ENCODE measurements around the gene HBB. TPM values are rescaled to one million over a fixed set of nuclear protein-coding genes. Genes with fewer than 3 reads are reported as not detected.

Gene HBB
- polyA plus RNA-seq, 1 donor from 2014 or later = not detected

DNA sequence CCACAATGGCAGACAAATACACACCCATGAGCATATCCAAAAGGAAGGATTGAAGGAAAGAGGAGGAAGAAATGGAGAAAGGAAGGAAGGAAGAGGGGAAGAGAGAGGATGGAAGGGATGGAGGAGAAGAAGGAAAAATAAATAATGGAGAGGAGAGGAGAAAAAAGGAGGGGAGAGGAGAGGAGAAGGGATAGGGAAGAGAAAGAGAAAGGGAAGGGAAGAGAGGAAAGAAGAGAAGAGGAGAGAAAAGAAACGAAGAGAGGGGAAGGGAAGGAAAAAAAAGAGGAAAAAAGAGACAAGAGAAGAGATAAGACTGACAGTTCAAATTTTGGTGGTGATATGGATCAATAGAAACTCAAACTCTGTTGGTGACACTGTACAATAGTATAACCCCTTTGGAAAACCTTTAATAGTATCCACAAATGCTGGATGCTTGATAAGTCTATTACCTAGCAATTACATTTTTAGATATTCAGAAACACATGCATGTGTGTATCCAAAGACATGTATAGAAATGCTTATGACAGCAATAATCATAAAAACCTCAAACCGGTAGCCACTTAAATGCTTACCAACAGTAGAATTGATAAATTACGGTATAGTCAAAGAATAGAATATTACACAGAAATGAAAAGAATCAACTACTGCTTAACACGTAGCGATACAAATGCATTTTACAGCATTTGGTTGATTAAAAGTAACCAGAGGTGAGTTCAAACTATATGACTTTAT lies 8.7 kb upstream of the HBB start:
- no peaks in the 10 kb centered on the region for H3K79me2 ChIP-seq (replicated peaks; ENCODE audit: insufficient read depth, low read length)
- H2AFZ ChIP-seq (ENCODE audit: low read depth, low read length) = no peak overlapping the region
- H3K36me3 ChIP-seq (ENCODE audit: insufficient read depth, low read length) = no peaks in the 10 kb centered on the region
- no peak overlapping the region for H3K4me2 ChIP-seq (ENCODE audit: low read length)
- no peaks in the 10 kb centered on the region for H3K9me3 ChIP-seq (ENCODE audit: low read length)
- TF ChIP-seq EZH2 (IDR thresholded peaks at IDR 0.05; ENCODE audit: borderline replicate concordance, insufficient read depth, low read length, poor library complexity, severe bottlenecking) (no peak), MXI1 (conservative IDR thresholded peaks at IDR 0.05; ENCODE audit: poor library complexity, severe bottlenecking) (no peak), TAF1 (IDR thresholded peaks at IDR 0.05; ENCODE audit: low read depth) (no peak), POLR2AphosphoS5 (IDR thresholded peaks at IDR 0.05) (no peak), RAD21 (conservative IDR thresholded peaks at IDR 0.05) (no peak), SMC3 (conservative IDR thresholded peaks at IDR 0.05; ENCODE audit: poor library complexity) (no peak), EP300 (conservative IDR thresholded peaks at IDR 0.05; ENCODE audit: poor library complexity, severe bottlenecking) (no peak)
- TF ChIP-seq, protein P1, sequence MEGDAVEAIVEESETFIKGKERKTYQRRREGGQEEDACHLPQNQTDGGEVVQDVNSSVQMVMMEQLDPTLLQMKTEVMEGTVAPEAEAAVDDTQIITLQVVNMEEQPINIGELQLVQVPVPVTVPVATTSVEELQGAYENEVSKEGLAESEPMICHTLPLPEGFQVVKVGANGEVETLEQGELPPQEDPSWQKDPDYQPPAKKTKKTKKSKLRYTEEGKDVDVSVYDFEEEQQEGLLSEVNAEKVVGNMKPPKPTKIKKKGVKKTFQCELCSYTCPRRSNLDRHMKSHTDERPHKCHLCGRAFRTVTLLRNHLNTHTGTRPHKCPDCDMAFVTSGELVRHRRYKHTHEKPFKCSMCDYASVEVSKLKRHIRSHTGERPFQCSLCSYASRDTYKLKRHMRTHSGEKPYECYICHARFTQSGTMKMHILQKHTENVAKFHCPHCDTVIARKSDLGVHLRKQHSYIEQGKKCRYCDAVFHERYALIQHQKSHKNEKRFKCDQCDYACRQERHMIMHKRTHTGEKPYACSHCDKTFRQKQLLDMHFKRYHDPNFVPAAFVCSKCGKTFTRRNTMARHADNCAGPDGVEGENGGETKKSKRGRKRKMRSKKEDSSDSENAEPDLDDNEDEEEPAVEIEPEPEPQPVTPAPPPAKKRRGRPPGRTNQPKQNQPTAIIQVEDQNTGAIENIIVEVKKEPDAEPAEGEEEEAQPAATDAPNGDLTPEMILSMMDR (IDR thresholded peaks at IDR 0.05; ENCODE audit: poor library complexity, severe bottlenecking) = no peak
- TF ChIP-seq, protein P2, sequence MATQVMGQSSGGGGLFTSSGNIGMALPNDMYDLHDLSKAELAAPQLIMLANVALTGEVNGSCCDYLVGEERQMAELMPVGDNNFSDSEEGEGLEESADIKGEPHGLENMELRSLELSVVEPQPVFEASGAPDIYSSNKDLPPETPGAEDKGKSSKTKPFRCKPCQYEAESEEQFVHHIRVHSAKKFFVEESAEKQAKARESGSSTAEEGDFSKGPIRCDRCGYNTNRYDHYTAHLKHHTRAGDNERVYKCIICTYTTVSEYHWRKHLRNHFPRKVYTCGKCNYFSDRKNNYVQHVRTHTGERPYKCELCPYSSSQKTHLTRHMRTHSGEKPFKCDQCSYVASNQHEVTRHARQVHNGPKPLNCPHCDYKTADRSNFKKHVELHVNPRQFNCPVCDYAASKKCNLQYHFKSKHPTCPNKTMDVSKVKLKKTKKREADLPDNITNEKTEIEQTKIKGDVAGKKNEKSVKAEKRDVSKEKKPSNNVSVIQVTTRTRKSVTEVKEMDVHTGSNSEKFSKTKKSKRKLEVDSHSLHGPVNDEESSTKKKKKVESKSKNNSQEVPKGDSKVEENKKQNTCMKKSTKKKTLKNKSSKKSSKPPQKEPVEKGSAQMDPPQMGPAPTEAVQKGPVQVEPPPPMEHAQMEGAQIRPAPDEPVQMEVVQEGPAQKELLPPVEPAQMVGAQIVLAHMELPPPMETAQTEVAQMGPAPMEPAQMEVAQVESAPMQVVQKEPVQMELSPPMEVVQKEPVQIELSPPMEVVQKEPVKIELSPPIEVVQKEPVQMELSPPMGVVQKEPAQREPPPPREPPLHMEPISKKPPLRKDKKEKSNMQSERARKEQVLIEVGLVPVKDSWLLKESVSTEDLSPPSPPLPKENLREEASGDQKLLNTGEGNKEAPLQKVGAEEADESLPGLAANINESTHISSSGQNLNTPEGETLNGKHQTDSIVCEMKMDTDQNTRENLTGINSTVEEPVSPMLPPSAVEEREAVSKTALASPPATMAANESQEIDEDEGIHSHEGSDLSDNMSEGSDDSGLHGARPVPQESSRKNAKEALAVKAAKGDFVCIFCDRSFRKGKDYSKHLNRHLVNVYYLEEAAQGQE (IDR thresholded peaks at IDR 0.05; ENCODE audit: borderline replicate concordance) = no peak
- no peak overlapping the region for H3K27ac ChIP-seq (ENCODE audit: low read length)
- no peaks in the 10 kb centered on the region for H3K9me2 ChIP-seq (ENCODE audit: insufficient read depth, low read length)
- no peak overlapping the region for H3K9ac ChIP-seq (ENCODE audit: low read length)
- H3F3A ChIP-seq (ENCODE audit: insufficient read depth, low read length, poor library complexity, severe bottlenecking) = no peaks in the 10 kb centered on the region
- no peaks in the 10 kb centered on the region for H3K27me3 ChIP-seq (ENCODE audit: insufficient read depth, low read depth, low read length)
- no peaks in the 10 kb centered on the region for H4K20me1 ChIP-seq (ENCODE audit: insufficient read depth)
- no peak overlapping the region for H3K4me3 ChIP-seq (ENCODE audit: low read length)

DNA sequence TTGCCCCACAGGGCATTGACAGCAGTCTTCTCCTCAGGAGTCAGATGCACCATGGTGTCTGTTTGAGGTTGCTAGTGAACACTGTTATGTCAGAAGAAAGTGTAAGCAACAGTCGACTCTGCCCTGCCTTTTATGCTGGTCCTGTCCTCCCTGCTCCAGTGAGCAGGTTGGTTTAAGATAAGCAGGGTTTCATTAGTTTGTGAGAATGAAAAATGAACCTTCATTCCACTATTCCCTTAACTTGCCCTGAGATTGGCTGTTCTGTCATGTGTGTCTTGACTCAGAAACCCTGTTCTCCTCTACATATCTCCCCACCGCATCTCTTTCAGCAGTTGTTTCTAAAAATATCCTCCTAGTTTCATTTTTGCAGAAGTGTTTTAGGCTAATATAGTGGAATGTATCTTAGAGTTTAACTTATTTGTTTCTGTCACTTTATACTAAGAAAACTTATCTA lies 7.5 kb upstream of the HBB start, which contains the start of gene HBD:
HBD (minus strand) TSS at position 103 of the 454 bp plus-strand sequence; CDS start at position 53, 50 bp downstream.
- H3F3A ChIP-seq (ENCODE audit: insufficient read depth, low read length, poor library complexity, severe bottlenecking) = no peaks in the 10 kb centered on the region
- no peak within 1 kb of the TSS for H3K4me2 ChIP-seq (ENCODE audit: low read length)
- H4K20me1 ChIP-seq (ENCODE audit: insufficient read depth) = no peaks in the 10 kb centered on the region
- TF ChIP-seq, protein P2 (IDR thresholded peaks at IDR 0.05; ENCODE audit: borderline replicate concordance) = no peak
- TF ChIP-seq EZH2 (IDR thresholded peaks at IDR 0.05; ENCODE audit: borderline replicate concordance, insufficient read depth, low read length, poor library complexity, severe bottlenecking) (no peak), EP300 (conservative IDR thresholded peaks at IDR 0.05; ENCODE audit: poor library complexity, severe bottlenecking) (no peak), POLR2AphosphoS5 (IDR thresholded peaks at IDR 0.05) (no peak)
- H3K79me2 ChIP-seq (replicated peaks; ENCODE audit: insufficient read depth, low read length) = no peaks in the 10 kb centered on the region
- no peaks in the 10 kb centered on the region for H3K27me3 ChIP-seq (ENCODE audit: insufficient read depth, low read depth, low read length)
- no peak within 1 kb of the TSS for H3K9ac ChIP-seq (ENCODE audit: low read length)
- H2AFZ ChIP-seq (ENCODE audit: low read depth, low read length) = no peak within 1 kb of the TSS
- H3K27ac ChIP-seq (ENCODE audit: low read length) = no peak within 1 kb of the TSS
- no peaks in the 10 kb centered on the region for H3K36me3 ChIP-seq (ENCODE audit: insufficient read depth, low read length)
- no peaks in the 10 kb centered on the region for H3K9me2 ChIP-seq (ENCODE audit: insufficient read depth, low read length)
- H3K9me3 ChIP-seq (ENCODE audit: low read length) = no peaks in the 10 kb centered on the region
- no peak within 1 kb of the TSS for H3K4me3 ChIP-seq (ENCODE audit: low read length)

All from neural cell (in vitro differentiated cells).